HK-2 (cell line): ENCODE data around the gene EXD1.
"Not testable (repeated sequence)": the region's sequence is repeated elsewhere in the genome, so short reads cannot be mapped to it uniquely, and the experiment has no call there.

Experiments
- DNase-seq: peaks from one replicate; pipeline ENCODE4 v3.0.0-alpha.2; 2018; ENCODE audit not compliant: unreplicated experiment

Gene EXD1

GRCh38 chr15:41148065-41148464 lies 82.5 kb downstream of the EXD1 start:
- DNase-seq: no peak

- DNase-seq: no peak
Observed at GRCh38 chr15:41139619-41140018, 90.9 kb downstream of the EXD1 start.

- DNase-seq: not testable (repeated sequence)
Observed at GRCh38 chr15:41139112-41139511, 91.4 kb downstream of the EXD1 start.

- DNase-seq: not testable (repeated sequence)
Observed at GRCh38 chr15:41135580-41135979, 95.0 kb downstream of the EXD1 start.

GRCh38 chr15:41133454-41133853 lies 97.1 kb downstream of the EXD1 start:
- no peak for DNase-seq
